Chondrocyte (in vitro differentiated cells): ENCODE measurements around the gene KCNT1. TPM values are rescaled to one million over a fixed set of nuclear protein-coding genes. Genes with fewer than 3 reads are reported as not detected.

Experiments
- DNase-seq: peaks from one replicate; pipeline ENCODE4 v3.0.0; 2021; ENCODE audit warnings: mixed read lengths, low spot score
- H3K27ac Mint-ChIP-seq: one replicate; pipeline ENCODE4 v1.8.0; 2021; ENCODE audit warnings: mild to moderate bottlenecking, moderate library complexity, mixed read lengths; ENCODE audit not compliant: unreplicated experiment
- H3K27me3 Mint-ChIP-seq: 2 replicates; pipeline ENCODE4 v1.8.0; 2021; ENCODE audit warnings: low read depth, mixed read lengths
- H3K36me3 Mint-ChIP-seq: 2 replicates; pipeline ENCODE4 v1.8.0; 2021; ENCODE audit warnings: low read depth, mixed read lengths
- H3K4me1 Mint-ChIP-seq: 2 replicates; pipeline ENCODE4 v1.8.0; 2021; ENCODE audit warnings: low read depth, mild to moderate bottlenecking, mixed read lengths
- H3K4me3 Mint-ChIP-seq: one replicate; pipeline ENCODE4 v1.8.0; 2021; ENCODE audit warnings: mild to moderate bottlenecking, moderate library complexity, mixed read lengths; ENCODE audit not compliant: unreplicated experiment
- H3K9me3 Mint-ChIP-seq: 2 replicates; pipeline ENCODE4 v1.8.0; 2021; ENCODE audit warnings: low read depth, mixed read lengths
- CTCF ChIP-seq: fragments of 200-600 bp; sonication (generic); IDR thresholded peaks from 2 replicates; pipeline ENCODE4 v1.5.0; 2021; ENCODE audit warnings: antibody characterized with exemption, mild to moderate bottlenecking, moderate library complexity
- total RNA-seq: library from RNA; stranded (reverse); gene quantifications from 3 replicates; pipeline ENCODE4 v1.2.1, GENCODE V29; 2021

KCNT1 gene
- total RNA-seq, 1 donor from 2014 or later = not detected

- Mint-ChIP-seq H3K27me3 (peaks cover 11% of the 10 kb centered on the region), H3K36me3 (peaks cover 2% of the 10 kb centered on the region), H3K27ac (no peak overlapping the region), H3K4me3 (no peak overlapping the region), H3K4me1 (no peaks in the 10 kb centered on the region), H3K9me3 (no peaks in the 10 kb centered on the region)
- DNase-seq = no peak
- TF ChIP-seq CTCF = no peak
These were observed 22.3 kb downstream of the KCNT1 start for GRCh38 chr9:135724186-135724787.

GRCh38 chr9:135726138-135726853 is 24.3 kb downstream of the KCNT1 start:
- peaks cover 2% of the 10 kb centered on the region for H3K36me3 Mint-ChIP-seq

GRCh38 chr9:135727257-135727875 is 25.4 kb downstream of the KCNT1 start:
- Mint-ChIP-seq H3K36me3 (peaks cover 2% of the 10 kb centered on the region), H3K27me3 (peaks cover 13% of the 10 kb centered on the region), H3K9me3 (peaks cover 11% of the 10 kb centered on the region), H3K27ac (no peak overlapping the region), H3K4me1 (no peaks in the 10 kb centered on the region), H3K4me3 (no peak overlapping the region)
- DNase-seq = no peak
- no peak for TF ChIP-seq CTCF

More at GRCh38 chr9:135726138-135726853, 24.3 kb downstream of the KCNT1 start:
- H3K27ac Mint-ChIP-seq = no peak overlapping the region
- H3K4me1 Mint-ChIP-seq = no peaks in the 10 kb centered on the region
- TF ChIP-seq CTCF = no peak
- peaks cover 4% of the 10 kb centered on the region for H3K9me3 Mint-ChIP-seq
- H3K27me3 Mint-ChIP-seq = peaks cover 15% of the 10 kb centered on the region
- H3K4me3 Mint-ChIP-seq = no peak overlapping the region
- no peak for DNase-seq

GRCh38 chr9:135728436-135729110 is 26.6 kb downstream of the KCNT1 start:
- Mint-ChIP-seq H3K4me3 (no peak overlapping the region), H3K4me1 (no peaks in the 10 kb centered on the region), H3K36me3 (peaks cover 2% of the 10 kb centered on the region), H3K9me3 (peaks cover 15% of the 10 kb centered on the region), H3K27ac (no peak overlapping the region), H3K27me3 (peaks cover 12% of the 10 kb centered on the region)
- no peak for DNase-seq
- no peak for TF ChIP-seq CTCF

- Mint-ChIP-seq H3K27me3 (peaks cover 14% of the 10 kb centered on the region), H3K27ac (no peak overlapping the region), H3K4me3 (no peak overlapping the region), H3K4me1 (no peaks in the 10 kb centered on the region), H3K36me3 (peaks cover 2% of the 10 kb centered on the region), H3K9me3 (peaks cover 15% of the 10 kb centered on the region)
- DNase-seq = no peak
- no peak for TF ChIP-seq CTCF
These were observed 27.5 kb downstream of the KCNT1 start for GRCh38 chr9:135729480-135729879.
